ENCODE results near the gene ACSL6. TPM values are rescaled to one million over a fixed set of nuclear protein-coding genes. Genes with fewer than 3 reads are reported as not detected.

ACSL6 gene
- total RNA-seq, 1 donor from 2014 or later = 0.98 TPM

GRCh38 chr5:132008163-132008473 lies 3.3 kb downstream of the ACSL6 start:
- H3K4me3 ChIP-seq = no peak overlapping the region
- no peak for TF ChIP-seq CTCF (IDR thresholded peaks at IDR 0.05)
- no peak for DNase-seq
- peaks cover 6% of the 10 kb centered on the region for H3K4me1 ChIP-seq
- intact Hi-C loops (cut with DNase I) = loop anchor here (10.0 kb wide), 1 partner anchor 413 kb away; no protein-coding TSS in a partner anchor
- H3K36me3 ChIP-seq = no peaks in the 10 kb centered on the region
- no peak for ATAC-seq
- no peak overlapping the region for H3K27ac ChIP-seq
- H3K27me3 ChIP-seq = peaks cover 20% of the 10 kb centered on the region
- H3K9me3 ChIP-seq = no peaks in the 10 kb centered on the region

DNA sequence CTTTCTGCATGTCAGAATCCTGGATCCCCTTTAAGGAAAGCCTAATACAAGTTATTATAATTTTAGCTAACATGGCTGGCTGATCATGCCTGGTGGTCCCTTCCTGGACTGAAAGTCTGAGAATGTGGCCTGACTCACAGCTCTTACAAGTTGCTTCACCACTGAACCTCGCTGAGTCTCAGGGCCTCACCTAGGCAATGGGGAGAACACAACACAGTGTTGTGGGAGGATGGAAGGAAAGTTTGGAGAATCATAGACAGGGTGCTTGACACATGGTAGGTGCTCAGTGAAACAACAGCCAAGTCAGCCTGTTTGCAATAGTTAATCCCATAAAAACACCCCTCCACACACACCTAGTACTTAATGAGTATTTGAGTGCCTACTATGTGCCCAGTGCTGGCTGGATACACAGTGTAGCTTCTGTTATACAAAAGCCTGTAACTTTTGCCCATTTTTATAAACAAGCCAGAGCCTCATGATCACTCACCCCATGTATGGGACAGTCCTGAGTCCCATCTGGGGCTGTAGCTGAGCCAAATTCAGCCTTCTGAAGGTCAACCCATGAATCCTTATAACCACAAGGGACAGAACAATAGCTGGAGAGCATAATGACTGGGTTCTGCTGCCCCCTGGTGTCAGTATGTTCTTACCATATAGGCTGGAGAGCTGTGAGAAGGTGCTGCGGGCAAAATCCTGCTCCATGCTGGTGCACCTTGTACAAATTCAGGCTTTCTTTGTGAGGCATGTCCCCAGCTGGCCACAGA lies 3.9 kb downstream of the ACSL6 start:
- H3K36me3 ChIP-seq = no peaks in the 10 kb centered on the region
- H3K9me3 ChIP-seq = no peaks in the 10 kb centered on the region
- no peak overlapping the region for H3K27ac ChIP-seq
- DNase-seq (peak; percentile 70), ATAC-seq (peak; percentile 78)
- H3K4me3 ChIP-seq = no peak overlapping the region
- peaks cover 20% of the 10 kb centered on the region for H3K27me3 ChIP-seq
- intact Hi-C loops (cut with DNase I) = loop anchor here (10.0 kb wide), 1 partner anchor 413 kb away; no protein-coding TSS in a partner anchor
- peaks cover 9% of the 10 kb centered on the region for H3K4me1 ChIP-seq
- TF ChIP-seq CTCF (IDR thresholded peaks at IDR 0.05) = peak; percentile 74

DNA sequence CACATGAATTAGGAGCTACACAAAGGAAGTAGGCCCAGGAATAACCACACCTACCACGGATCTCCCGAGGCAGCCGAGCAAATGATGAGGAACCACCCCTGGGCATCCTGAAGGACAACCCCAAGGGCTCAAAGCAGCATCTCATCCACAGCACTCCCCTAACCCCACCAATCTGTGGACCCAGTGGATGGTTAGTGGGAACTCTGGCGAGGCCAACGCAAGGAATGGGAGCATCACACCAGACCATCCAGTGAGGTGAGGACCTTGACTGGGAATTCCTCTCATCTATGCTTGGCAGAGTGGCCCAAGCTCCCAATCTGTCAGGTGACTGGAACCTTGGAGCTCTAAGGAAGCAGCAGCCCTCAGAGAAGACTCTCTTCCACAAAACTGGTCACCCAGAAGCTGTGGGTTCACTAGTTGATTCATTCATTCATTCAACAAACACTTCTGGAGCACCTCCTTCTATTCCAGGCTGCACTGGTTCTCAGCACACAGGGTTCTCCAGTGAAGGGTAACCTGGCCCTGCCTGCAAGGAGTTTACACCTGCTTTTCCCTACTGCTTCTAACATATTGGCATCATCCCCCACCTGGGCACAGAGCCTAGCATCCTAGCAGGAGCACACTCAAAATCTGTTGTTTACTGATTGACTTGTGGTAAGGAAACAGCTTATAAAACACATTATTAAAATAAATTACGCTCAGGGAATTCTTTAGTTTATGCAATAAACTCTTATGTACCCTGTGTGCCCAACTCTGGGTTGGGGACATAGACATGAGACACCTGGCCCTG lies 4.9 kb downstream of the ACSL6 start:
- TF ChIP-seq CTCF (IDR thresholded peaks at IDR 0.05) = no peak
- no peaks in the 10 kb centered on the region for H3K36me3 ChIP-seq
- DNase-seq (peak; percentile 1), ATAC-seq (no peak)
- intact Hi-C loops (cut with DNase I) = loop anchor here (10.0 kb wide), 1 partner anchor 412 kb away; no protein-coding TSS in a partner anchor
- H3K4me1 ChIP-seq = peaks cover 10% of the 10 kb centered on the region
- H3K27me3 ChIP-seq = peaks cover 11% of the 10 kb centered on the region
- H3K27ac ChIP-seq = no peak overlapping the region
- H3K9me3 ChIP-seq = no peaks in the 10 kb centered on the region
- H3K4me3 ChIP-seq = no peak overlapping the region

DNA sequence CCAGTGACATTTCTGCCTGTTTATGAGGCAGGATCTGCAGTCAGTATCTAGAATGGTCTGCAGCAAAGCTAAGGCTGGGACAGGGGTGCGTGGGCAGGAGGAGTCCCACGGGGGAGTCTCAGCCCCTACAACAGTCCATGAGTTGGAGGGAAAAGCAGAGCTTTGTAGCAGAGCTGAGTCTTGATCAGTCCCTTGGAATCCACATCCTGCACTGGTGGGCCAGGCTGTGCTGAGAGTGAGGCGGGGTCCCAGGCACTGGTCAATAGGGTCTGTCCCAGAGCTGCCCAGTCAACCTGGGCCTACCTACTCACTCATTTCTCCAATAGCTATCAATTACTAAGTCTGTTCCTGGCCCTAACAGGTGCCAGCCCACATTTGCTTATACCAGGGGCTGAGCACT lies 5.9 kb downstream of the ACSL6 start:
- DNase-seq = peak; percentile 43
- H3K27ac ChIP-seq = no peak overlapping the region
- no peak for TF ChIP-seq CTCF (IDR thresholded peaks at IDR 0.05)
- peaks cover 5% of the 10 kb centered on the region for H3K27me3 ChIP-seq
- no peaks in the 10 kb centered on the region for H3K36me3 ChIP-seq
- intact Hi-C loops (cut with DNase I) = loop anchor here (10.0 kb wide), 1 partner anchor 411 kb away; no protein-coding TSS in a partner anchor
- no peak for ATAC-seq
- no peaks in the 10 kb centered on the region for H3K9me3 ChIP-seq
- H3K4me3 ChIP-seq = no peak overlapping the region
- peaks cover 4% of the 10 kb centered on the region for H3K4me1 ChIP-seq

- Histone ChIP-seq H3K27ac (no peak overlapping the region), H3K36me3 (no peaks in the 10 kb centered on the region), H3K27me3 (no peaks in the 10 kb centered on the region), H3K4me3 (no peak overlapping the region), H3K9me3 (no peaks in the 10 kb centered on the region), H3K4me1 (peaks cover 4% of the 10 kb centered on the region)
- DNase-seq (peak; percentile 40), ATAC-seq (no peak)
- intact Hi-C loops (cut with DNase I) = loop anchor here (10.0 kb wide), 1 partner anchor 409 kb away; no protein-coding TSS in a partner anchor
- TF ChIP-seq CTCF (IDR thresholded peaks at IDR 0.05) = no peak
Measured at GRCh38 chr5:132003982-132004381, 7.5 kb downstream of the ACSL6 start.
